ENCODE results near the gene AHDC1. TPM values are rescaled to one million over a fixed set of nuclear protein-coding genes. Genes with fewer than 3 reads are reported as not detected.

The AHDC1 gene
- total and polyA plus RNA-seq, 2 donors (not counting 3 experiments of a cell fraction or from before 2014, with no cell fraction given) = 7.0 to 32.1 TPM

GRCh38 chr1:27576806-27577227 lies 27.1 kb downstream of the AHDC1 start:
- Histone ChIP-seq H3K9me3 (replicated peaks; ENCODE audit: control insufficient read depth, insufficient read depth, low read length) (no peaks in the 10 kb centered on the region), H3K9me1 (replicated peaks; ENCODE audit: control insufficient read depth, extremely low read depth, insufficient read depth, low read length) (no peaks in the 10 kb centered on the region), H3K27me3 (ENCODE audit: control insufficient read depth in 2 of 2, insufficient read depth in 2 of 2, low read length in 2 of 2) (no peaks in the 10 kb centered on the region), H3K79me2 (ENCODE audit: control insufficient read depth, insufficient read depth, low read length) (peaks cover 5% of the 10 kb centered on the region), H2AFZ (ENCODE audit: low read depth, low read length) (no peak overlapping the region), H3K27ac (ENCODE audit: insufficient read depth, low read depth, low read length) (no peak overlapping the region), H4K20me1 (replicated peaks; ENCODE audit: control insufficient read depth, extremely low read depth, insufficient read depth, low read length) (no peaks in the 10 kb centered on the region), H3K4me1 (ENCODE audit: control insufficient read depth, extremely low read depth, insufficient read depth, low read length) (peaks cover 27% of the 10 kb centered on the region), H3K36me3 (ENCODE audit: control insufficient read depth in 2 of 2, extremely low read depth in 1 of 2, insufficient read depth in 2 of 2, low read length in 2 of 2) (no peaks in the 10 kb centered on the region), H3K4me2 (ENCODE audit: insufficient read depth, low read length) (no peak overlapping the region), H3K4me3 (replicated peaks in 1 of 3; ENCODE audit: insufficient read depth in 1 of 3, low read depth in 1 of 3, low read length in 3 of 3) (no peak overlapping the region), H3K9ac (replicated peaks; ENCODE audit: extremely low read depth, insufficient read depth, low read length) (no peak overlapping the region)
- intact Hi-C loops (cut with micrococcal nuclease) (no loop called here), dilution Hi-C loops (cut with MboI; ENCODE audit: extremely low pct_ligation_motif_present, low sequenced_read_pairs) (loop anchor here (25.0 kb wide), 1 partner anchor 165 kb away; no protein-coding TSS in a partner anchor)
- ChIA-PET CTCF (interaction anchor here (1.0 to 3.5 kb wide), 3 partner anchors 19 to 160 kb away, joined by 3 to 60 read pairs (median 4); no protein-coding TSS in a partner anchor), POLR2A (no interaction called here)
- no TSS peak for BruUV-seq (replicated peaks)
- FAIRE-seq (no peak), DNase-seq (ENCODE audit: low read depth, low spot score) (no peak)
- TF ChIP-seq POLR2AphosphoS5 (IDR thresholded peaks at IDR 0.05; ENCODE audit: insufficient read depth, low read depth, low read length) (no peak), MAX (IDR thresholded peaks at IDR 0.05; ENCODE audit: insufficient read depth, insufficient read length) (no peak), GATA2 (IDR thresholded peaks at IDR 0.05; ENCODE audit: insufficient read depth, insufficient read length, low read depth, low read length) (no peak), JUN (IDR thresholded peaks at IDR 0.05; ENCODE audit: borderline replicate concordance, insufficient read depth, insufficient read length, low read depth) (no peak), CTCF (IDR thresholded peaks at IDR 0.05; ENCODE audit: extremely low read depth in 1 of 2, insufficient read depth in 1 of 2, low read depth in 1 of 2, low read length in 2 of 2) (no peak), FOS (IDR thresholded peaks at IDR 0.05; ENCODE audit: borderline replicate concordance, insufficient read depth, low read length) (no peak)
